ENCODE measurements around the gene CAMSAP3.
"Not testable (repeated sequence)": the region's sequence is repeated elsewhere in the genome, so short reads cannot be mapped to it uniquely, and the experiment has no call there.

Gene CAMSAP3

DNA sequence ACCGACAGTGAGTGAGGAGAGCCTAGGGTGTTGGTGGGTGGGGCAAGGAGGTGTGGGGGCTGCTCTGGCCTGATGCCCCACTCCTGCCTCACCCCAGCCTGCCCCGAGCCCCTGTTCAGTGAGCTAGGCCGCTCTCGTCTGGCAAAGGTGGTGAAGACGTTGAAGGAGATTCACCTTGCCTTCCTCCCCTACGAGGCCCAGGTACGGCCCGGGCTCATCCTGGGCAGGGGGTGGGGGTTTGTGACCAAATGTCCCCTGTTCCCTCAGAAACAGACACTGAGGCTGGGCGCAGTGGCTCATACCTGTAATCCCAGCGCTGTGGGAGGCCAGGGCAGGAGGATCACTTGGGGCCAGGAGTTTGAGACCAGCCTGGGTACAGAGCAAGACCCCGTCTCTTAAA is 45.1 kb downstream of the CAMSAP3 start:
- no peak for DNase-seq (ENCODE audit: extremely low read depth, low read depth)
- TF ChIP-seq, protein P1, sequence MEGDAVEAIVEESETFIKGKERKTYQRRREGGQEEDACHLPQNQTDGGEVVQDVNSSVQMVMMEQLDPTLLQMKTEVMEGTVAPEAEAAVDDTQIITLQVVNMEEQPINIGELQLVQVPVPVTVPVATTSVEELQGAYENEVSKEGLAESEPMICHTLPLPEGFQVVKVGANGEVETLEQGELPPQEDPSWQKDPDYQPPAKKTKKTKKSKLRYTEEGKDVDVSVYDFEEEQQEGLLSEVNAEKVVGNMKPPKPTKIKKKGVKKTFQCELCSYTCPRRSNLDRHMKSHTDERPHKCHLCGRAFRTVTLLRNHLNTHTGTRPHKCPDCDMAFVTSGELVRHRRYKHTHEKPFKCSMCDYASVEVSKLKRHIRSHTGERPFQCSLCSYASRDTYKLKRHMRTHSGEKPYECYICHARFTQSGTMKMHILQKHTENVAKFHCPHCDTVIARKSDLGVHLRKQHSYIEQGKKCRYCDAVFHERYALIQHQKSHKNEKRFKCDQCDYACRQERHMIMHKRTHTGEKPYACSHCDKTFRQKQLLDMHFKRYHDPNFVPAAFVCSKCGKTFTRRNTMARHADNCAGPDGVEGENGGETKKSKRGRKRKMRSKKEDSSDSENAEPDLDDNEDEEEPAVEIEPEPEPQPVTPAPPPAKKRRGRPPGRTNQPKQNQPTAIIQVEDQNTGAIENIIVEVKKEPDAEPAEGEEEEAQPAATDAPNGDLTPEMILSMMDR (IDR thresholded peaks at IDR 0.05; ENCODE audit: low read depth, low read length) = no peak

GRCh38 chr19:7641290-7642276 is 45.9 kb downstream of the CAMSAP3 start:
- no peak for DNase-seq (ENCODE audit: extremely low read depth, low read depth)
- TF ChIP-seq, protein P1 (IDR thresholded peaks at IDR 0.05; ENCODE audit: low read depth, low read length) = no peak

DNA sequence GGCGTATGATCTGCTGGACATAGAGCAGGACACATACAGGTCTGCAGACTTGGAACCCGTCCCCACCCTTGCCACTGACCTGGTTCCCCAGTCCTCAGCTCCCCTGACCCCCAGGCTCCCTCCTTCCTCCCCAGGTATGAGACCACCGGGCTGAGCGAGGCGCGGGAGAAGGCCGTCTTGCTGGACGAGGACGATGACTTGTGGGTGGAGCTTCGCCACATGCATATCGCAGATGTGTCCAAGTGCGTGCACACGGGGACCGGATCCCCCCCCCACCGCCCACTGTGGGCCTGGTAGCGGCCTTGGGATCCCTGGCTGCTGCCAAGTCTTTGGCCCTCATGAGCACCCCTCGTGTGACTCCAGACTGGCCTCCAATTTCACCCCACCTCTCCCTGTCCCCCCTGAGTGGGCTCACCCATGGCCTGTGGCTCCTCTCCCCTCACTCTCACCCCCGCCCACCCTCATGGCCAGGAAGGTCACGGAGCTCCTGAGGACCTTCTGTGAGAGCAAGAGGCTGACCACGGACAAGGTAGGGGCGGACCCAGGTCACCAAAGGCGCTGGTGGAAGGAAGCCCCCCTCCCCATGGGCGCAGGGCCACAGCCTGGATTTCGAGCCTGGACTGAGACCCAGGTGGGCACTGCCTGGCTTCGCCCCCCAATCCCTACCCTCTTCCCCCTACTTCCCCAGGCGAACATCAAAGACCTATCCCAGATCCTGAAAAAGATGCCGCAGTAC is 46.8 kb downstream of the CAMSAP3 start:
- no peak for DNase-seq (ENCODE audit: extremely low read depth, low read depth)
- TF ChIP-seq, protein P1 (IDR thresholded peaks at IDR 0.05; ENCODE audit: low read depth, low read length) = no peak

- no peak for DNase-seq (ENCODE audit: extremely low read depth, low read depth)
- TF ChIP-seq, protein P1 (IDR thresholded peaks at IDR 0.05; ENCODE audit: low read depth, low read length) = no peak
Measured at GRCh38 chr19:7643031-7643415, 47.4 kb downstream of the CAMSAP3 start.

DNA sequence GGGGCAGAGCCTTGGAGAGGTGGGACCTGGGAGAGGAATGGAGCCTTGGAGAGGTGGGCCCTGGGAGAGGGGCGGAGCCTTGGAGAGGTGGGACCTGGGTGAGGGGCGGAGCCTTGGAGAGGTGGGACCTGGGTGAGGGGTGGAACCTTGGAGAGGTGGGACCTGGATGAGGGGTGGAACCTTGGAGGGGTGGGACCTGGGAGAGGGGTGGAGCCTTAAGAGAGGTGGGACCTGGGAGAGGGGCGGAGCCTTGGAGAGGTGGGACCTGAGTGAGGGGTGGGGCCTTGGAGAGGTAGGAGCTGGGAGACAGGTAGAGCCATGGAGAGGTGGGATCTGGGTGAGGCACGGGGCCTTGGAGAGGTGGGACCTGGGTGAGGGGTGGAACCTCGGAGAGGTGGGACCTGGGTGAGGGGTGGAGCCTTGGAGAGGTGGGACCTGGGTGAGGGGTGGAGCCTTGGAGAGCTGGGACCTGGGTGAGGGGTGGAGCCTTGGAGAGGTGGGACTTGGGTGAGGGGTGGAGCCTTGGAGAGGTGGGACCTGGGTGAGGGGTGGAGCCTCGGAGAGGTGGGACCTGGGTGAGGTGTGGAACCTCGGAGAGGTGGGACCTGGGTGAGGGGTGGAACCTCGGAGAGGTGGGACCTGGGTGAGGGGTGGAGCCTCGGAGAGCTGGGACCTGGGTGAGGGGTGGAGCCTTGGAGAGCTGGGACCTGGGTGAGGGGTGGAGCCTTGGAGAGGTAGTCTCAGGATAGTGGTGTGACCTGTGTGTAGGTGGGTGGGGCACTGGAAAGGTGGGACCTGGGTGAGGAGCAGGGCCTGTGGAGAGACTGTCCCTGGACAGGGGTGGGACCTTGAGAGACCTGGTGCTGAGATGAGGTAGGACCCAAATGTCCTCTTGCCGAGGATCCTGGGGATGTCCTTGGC is 48.2 kb downstream of the CAMSAP3 start:
- DNase-seq (ENCODE audit: extremely low read depth, low read depth) = not testable (repeated sequence)

- DNase-seq (ENCODE audit: extremely low read depth, low read depth) = no peak
- TF ChIP-seq, protein P1 (IDR thresholded peaks at IDR 0.05; ENCODE audit: low read depth, low read length) = no peak
Measured at GRCh38 chr19:7644550-7644877, 48.9 kb downstream of the CAMSAP3 start.

DNA sequence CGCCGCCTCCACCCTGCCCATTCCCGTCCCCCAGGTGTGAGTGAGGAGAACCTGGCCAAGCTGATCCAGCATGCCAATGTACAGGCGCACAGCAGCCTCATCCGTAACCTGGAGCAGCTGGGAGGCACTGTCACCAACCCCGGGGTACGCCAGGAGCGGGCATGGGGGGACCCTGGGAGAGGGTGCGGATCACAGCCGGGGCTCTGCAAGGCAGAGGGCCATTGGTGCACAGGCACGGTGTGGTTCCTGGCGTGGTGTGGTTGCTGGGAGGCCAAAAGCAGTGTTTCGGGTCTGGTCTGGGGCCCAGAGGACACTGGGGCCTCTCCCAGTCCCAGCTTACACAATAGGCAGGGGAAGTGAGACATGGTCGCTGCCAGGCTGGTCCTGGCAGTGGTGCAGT is 49.5 kb downstream of the CAMSAP3 start:
- no peak for DNase-seq (ENCODE audit: extremely low read depth, low read depth)
- TF ChIP-seq, protein P1 (IDR thresholded peaks at IDR 0.05; ENCODE audit: low read depth, low read length) = no peak

All from AG09319 (cell line).